ENCODE data around the gene HIPK1. TPM values are rescaled to one million over a fixed set of nuclear protein-coding genes. Genes with fewer than 3 reads are reported as not detected.

HIPK1 gene
- total RNA-seq, result 72.3 TPM

GRCh38 chr1:113928941-113929749 is at the start of gene HIPK1:
TSS of gene HIPK1 (plus strand) at chr1:113929324.
- peak; percentile 94 for DNase-seq (ENCODE audit: low spot score)

GRCh38 chr1:113879739-113880038 is 49.4 kb upstream of the HIPK1 start:
- no peak for DNase-seq (ENCODE audit: low spot score)

GRCh38 chr1:113881661-113882060 is 47.5 kb upstream of the HIPK1 start:
- DNase-seq (ENCODE audit: low spot score), result no peak

GRCh38 chr1:113886417-113887401 is 42.4 kb upstream of the HIPK1 start:
- DNase-seq (ENCODE audit: low spot score), result peak; percentile 22

- no peak for DNase-seq (ENCODE audit: low spot score)
These were observed 41.5 kb upstream of the HIPK1 start, which contains the start of gene BCL2L15 for GRCh38 chr1:113887402-113888175. TSS of gene BCL2L15 (minus strand) at chr1:113887581. CDS start at chr1:113887375, 206 bp downstream.

- DNase-seq (ENCODE audit: low spot score), result no peak
These were observed 38.3 kb upstream of the HIPK1 start for GRCh38 chr1:113890816-113891215.

GRCh38 chr1:113891631-113892220 is 37.4 kb upstream of the HIPK1 start:
- DNase-seq (ENCODE audit: low spot score), result no peak

GRCh38 chr1:113893267-113893666 is 35.9 kb upstream of the HIPK1 start:
- no peak for DNase-seq (ENCODE audit: low spot score)

GRCh38 chr1:113895098-113895497 is 34.0 kb upstream of the HIPK1 start:
- peak; percentile 16 for DNase-seq (ENCODE audit: low spot score)

- no peak for DNase-seq (ENCODE audit: low spot score)
These were observed 33.2 kb upstream of the HIPK1 start for GRCh38 chr1:113895961-113896360.

- DNase-seq (ENCODE audit: low spot score), result no peak
These were observed 30.8 kb upstream of the HIPK1 start for GRCh38 chr1:113898241-113898814.

- no peak for DNase-seq (ENCODE audit: low spot score)
These were observed 30.0 kb upstream of the HIPK1 start for GRCh38 chr1:113899111-113899510.

- no peak for DNase-seq (ENCODE audit: low spot score)
These were observed 27.9 kb upstream of the HIPK1 start for GRCh38 chr1:113901191-113901590.

GRCh38 chr1:113903501-113904292 is 25.4 kb upstream of the HIPK1 start:
- DNase-seq (ENCODE audit: low spot score), result no peak

GRCh38 chr1:113904293-113904673 is 24.8 kb upstream of the HIPK1 start:
- DNase-seq (ENCODE audit: low spot score), result no peak

- DNase-seq (ENCODE audit: low spot score), result peak; percentile 99
These were observed 24.3 kb upstream of the HIPK1 start, which contains the start of the genes AP4B1 and DCLRE1B for GRCh38 chr1:113904674-113905434. TSS of gene AP4B1 (minus strand) at chr1:113904799. CDS start at chr1:113904717, 82 bp downstream. TSS of gene DCLRE1B (plus strand) at chr1:113905326. CDS start at chr1:113905587, 261 bp downstream.

- no peak for DNase-seq (ENCODE audit: low spot score)
These were observed 23.7 kb upstream of the HIPK1 start for GRCh38 chr1:113905435-113905861.

- peak; percentile 21 for DNase-seq (ENCODE audit: low spot score)
These were observed 16.4 kb upstream of the HIPK1 start for GRCh38 chr1:113912594-113913311.

GRCh38 chr1:113913312-113913668 is 15.8 kb upstream of the HIPK1 start:
- DNase-seq (ENCODE audit: low spot score), result no peak

All from mucosa of gallbladder (tissue), 1 donor.